Stomach (tissue), 4 donors: ENCODE results near the gene SIGLEC10.

Experiments used
- CTCF ChIP-seq, 7 experiments: fragments of 450-650 bp in 4 of 7; fragments of 200-600 bp in 3 of 7; sonication (generic) in 3 of 7; IDR thresholded peaks; one replicate each; pipeline ENCODE4 v1.5.1; 2016 to 2019; ENCODE audit warnings: antibody characterized with exemption in 7 of 7, control low read depth in 2 of 7, mild to moderate bottlenecking in 1 of 7
- EP300 ChIP-seq: sonication (generic); formaldehyde crosslinking; IDR thresholded peaks from one replicate; pipeline ENCODE4 v1.6.1; 2017; ENCODE audit warnings: antibody characterized with exemption
- POLR2A ChIP-seq, 4 donors: fragments of 450-650 bp; IDR thresholded peaks; one replicate each; pipeline ENCODE4 v1.6.1; 2016; ENCODE audit warnings: antibody characterized with exemption in 4 of 4, control low read depth in 2 of 4, mild to moderate bottlenecking in 1 of 4, moderate library complexity in 1 of 4
- POLR2AphosphoS5 ChIP-seq, 3 donors: sonication (generic); formaldehyde crosslinking; IDR thresholded peaks; one replicate each; pipeline ENCODE4 v1.6.1; 2016; ENCODE audit warnings: antibody characterized with exemption in 3 of 3

GRCh38 chr19:51365211-51365964 is 52.1 kb downstream of the SIGLEC10 start:
- no peak for TF ChIP-seq CTCF (IDR thresholded peaks at IDR 0.05)
- TF ChIP-seq POLR2AphosphoS5 (IDR thresholded peaks at IDR 0.05): no peak
- TF ChIP-seq POLR2A (IDR thresholded peaks at IDR 0.05): no peak
- TF ChIP-seq EP300: no peak
